ENCODE data around the gene ARSG.
"Not testable (repeated sequence)": the region's sequence is repeated elsewhere in the genome, so short reads cannot be mapped to it uniquely, and the experiment has no call there.

- TF ChIP-seq ZNF567 (CRISPR knock-in tag; IDR thresholded peaks at IDR 0.05; ENCODE audit: borderline replicate concordance); POLR2A (IDR thresholded peaks at IDR 0.05; ENCODE audit: insufficient read depth in 1 of 2, low read depth in 2 of 2, low read length in 2 of 2); ZNF205 (CRISPR knock-in tag; IDR thresholded peaks at IDR 0.05); CTCF (CRISPR knock-in tag; IDR thresholded peaks at IDR 0.05); CEBPZ (IDR thresholded peaks at IDR 0.05; ENCODE audit: low read length); IKZF4 (CRISPR knock-in tag; IDR thresholded peaks at IDR 0.05; ENCODE audit: borderline replicate concordance, low read depth, not compliant biosample characterization); ZNF207 (IDR thresholded peaks at IDR 0.05; ENCODE audit: borderline replicate concordance); HINFP (CRISPR knock-in tag; IDR thresholded peaks at IDR 0.05; ENCODE audit: low read depth): not testable (repeated sequence)
Observed at GRCh38 chr17:68407656-68408055, 116.4 kb downstream of the ARSG start.
